ENCODE results near the gene KIF13A. TPM values are rescaled to one million over a fixed set of nuclear protein-coding genes. Genes with fewer than 3 reads are reported as not detected.

KIF13A gene
- total and polyA plus RNA-seq, 10 of the 15 experiments (the other 5 are each of a cell fraction or from before 2014, with no cell fraction given), result 0.02 to 0.26 (median 0.13) TPM; not detected in 2

DNA sequence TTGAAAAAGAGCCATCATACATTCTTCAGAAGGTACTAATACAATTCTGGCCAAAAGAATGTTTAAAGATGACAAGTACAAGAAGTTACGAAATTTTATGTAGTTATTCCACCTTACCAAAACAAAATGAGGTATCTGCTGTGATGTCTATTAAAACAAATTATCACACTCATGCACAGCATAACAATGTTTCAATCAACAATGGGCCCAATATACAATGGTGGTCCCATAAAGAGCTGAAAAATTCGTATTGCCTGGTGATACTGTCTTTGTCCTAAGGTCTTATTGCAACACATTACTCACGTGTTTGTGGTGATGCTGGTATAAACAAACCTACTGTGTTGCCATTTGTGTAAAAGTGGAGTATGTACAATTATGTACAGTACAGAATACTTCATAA is 277.1 kb downstream of the KIF13A start:
- RAD21 ChIA-PET (ENCODE audit: unreplicated experiment), result no interaction called here
- Histone ChIP-seq H2AFZ (ENCODE audit: control insufficient read depth, low read depth, low read length) (no peak overlapping the region), H4K20me1 (ENCODE audit: control insufficient read depth, insufficient read depth) (no peaks in the 10 kb centered on the region), H3K4me2 (ENCODE audit: control insufficient read depth, insufficient read depth) (no peak overlapping the region), H3K4me3 (no peak overlapping the region), H3K9ac (ENCODE audit: control insufficient read depth, insufficient read depth, low read length) (no peak overlapping the region), H3K27ac (ENCODE audit: control insufficient read depth, insufficient read depth) (no peak overlapping the region), H3K9me3 (replicated peaks; ENCODE audit: control insufficient read depth, insufficient read depth, low read length) (no peaks in the 10 kb centered on the region), H3K36me3 (ENCODE audit: control insufficient read depth in 2 of 2, insufficient read depth in 2 of 2, low read length in 1 of 2) (no peaks in the 10 kb centered on the region), H3K79me2 (ENCODE audit: control insufficient read depth, insufficient read depth, low read length) (peaks cover 19% of the 10 kb centered on the region), H3K4me1 (ENCODE audit: control insufficient read depth, insufficient read depth, low read length) (peaks cover 3% of the 10 kb centered on the region; the same call in 1 of the 2 replicates), H3K27me3 (replicated peaks in 1 of 2; ENCODE audit: control insufficient read depth in 2 of 2, insufficient read depth in 2 of 2, low read length in 1 of 2) (no peaks in the 10 kb centered on the region)
- intact Hi-C loops (cut with micrococcal nuclease; ENCODE audit: unreplicated experiment), result no loop called here
- FAIRE-seq, result no peak
- POLR2A ChIA-PET, result interaction anchor here (0.5 kb wide), 1 partner anchor 881 kb away, joined by 4 read pairs; no protein-coding TSS in a partner anchor
- CTCF ChIA-PET, result interaction anchor here (1.0 kb wide), 1 partner anchor 95 kb away, joined by 3 read pairs; no protein-coding TSS in a partner anchor
- DNase-seq (ENCODE audit: low read depth, low spot score), result no peak
- ATAC-seq, result no peak
- in situ Hi-C loops (cut with MboI), result no loop called here
- TF ChIP-seq, protein P1, sequence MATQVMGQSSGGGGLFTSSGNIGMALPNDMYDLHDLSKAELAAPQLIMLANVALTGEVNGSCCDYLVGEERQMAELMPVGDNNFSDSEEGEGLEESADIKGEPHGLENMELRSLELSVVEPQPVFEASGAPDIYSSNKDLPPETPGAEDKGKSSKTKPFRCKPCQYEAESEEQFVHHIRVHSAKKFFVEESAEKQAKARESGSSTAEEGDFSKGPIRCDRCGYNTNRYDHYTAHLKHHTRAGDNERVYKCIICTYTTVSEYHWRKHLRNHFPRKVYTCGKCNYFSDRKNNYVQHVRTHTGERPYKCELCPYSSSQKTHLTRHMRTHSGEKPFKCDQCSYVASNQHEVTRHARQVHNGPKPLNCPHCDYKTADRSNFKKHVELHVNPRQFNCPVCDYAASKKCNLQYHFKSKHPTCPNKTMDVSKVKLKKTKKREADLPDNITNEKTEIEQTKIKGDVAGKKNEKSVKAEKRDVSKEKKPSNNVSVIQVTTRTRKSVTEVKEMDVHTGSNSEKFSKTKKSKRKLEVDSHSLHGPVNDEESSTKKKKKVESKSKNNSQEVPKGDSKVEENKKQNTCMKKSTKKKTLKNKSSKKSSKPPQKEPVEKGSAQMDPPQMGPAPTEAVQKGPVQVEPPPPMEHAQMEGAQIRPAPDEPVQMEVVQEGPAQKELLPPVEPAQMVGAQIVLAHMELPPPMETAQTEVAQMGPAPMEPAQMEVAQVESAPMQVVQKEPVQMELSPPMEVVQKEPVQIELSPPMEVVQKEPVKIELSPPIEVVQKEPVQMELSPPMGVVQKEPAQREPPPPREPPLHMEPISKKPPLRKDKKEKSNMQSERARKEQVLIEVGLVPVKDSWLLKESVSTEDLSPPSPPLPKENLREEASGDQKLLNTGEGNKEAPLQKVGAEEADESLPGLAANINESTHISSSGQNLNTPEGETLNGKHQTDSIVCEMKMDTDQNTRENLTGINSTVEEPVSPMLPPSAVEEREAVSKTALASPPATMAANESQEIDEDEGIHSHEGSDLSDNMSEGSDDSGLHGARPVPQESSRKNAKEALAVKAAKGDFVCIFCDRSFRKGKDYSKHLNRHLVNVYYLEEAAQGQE (IDR thresholded peaks at IDR 0.05; ENCODE audit: low read depth, low read length), result no peak
- TF ChIP-seq SMC3 (IDR thresholded peaks at IDR 0.05; ENCODE audit: borderline replicate concordance, low read length) (no peak), SPI1 (IDR thresholded peaks at IDR 0.05; ENCODE audit: borderline replicate concordance, insufficient read depth, low read depth, low read length) (no peak), CHD4 (IDR thresholded peaks at IDR 0.05) (no peak), E2F8 (IDR thresholded peaks at IDR 0.05; ENCODE audit: low read depth, partially characterized antibody) (no peak), YY1 (IDR thresholded peaks at IDR 0.05; ENCODE audit: low read depth, low read length) (no peak), GATAD2B (conservative IDR thresholded peaks at IDR 0.05; ENCODE audit: low read depth) (no peak), SIX5 (IDR thresholded peaks at IDR 0.05; ENCODE audit: low read depth, low read length, severe bottlenecking) (no peak), WRNIP1 (IDR thresholded peaks at IDR 0.05; ENCODE audit: borderline replicate concordance, low read depth, low read length) (no peak)
- SMC1A ChIA-PET (ENCODE audit: uncharacterized antibody, unreplicated experiment), result interaction anchor here (0.7 to 0.9 kb wide), 2 partner anchors 12 to 216 kb away, joined by 3 read pairs; no protein-coding TSS in a partner anchor
- 84% methylated on average over 3 of the region's 3 CpGs for WGBS (ENCODE audit: insufficient coverage, insufficient replicate concordance, low lambda C conversion rate, missing lambda C conversion rate)
- no TSS peak for BruUV-seq (replicated peaks)

All from GM12878 (cell line).